Measurements from ENCODE around the gene SAG. TPM values are rescaled to one million over a fixed set of nuclear protein-coding genes. Genes with fewer than 3 reads are reported as not detected.

SAG gene
- total and polyA plus RNA-seq, 9 of the 15 experiments (the other 6 are each of a cell fraction or from before 2014, with no cell fraction given): 0.04 to 0.64 (median 0.31) TPM; not detected in 5

DNA sequence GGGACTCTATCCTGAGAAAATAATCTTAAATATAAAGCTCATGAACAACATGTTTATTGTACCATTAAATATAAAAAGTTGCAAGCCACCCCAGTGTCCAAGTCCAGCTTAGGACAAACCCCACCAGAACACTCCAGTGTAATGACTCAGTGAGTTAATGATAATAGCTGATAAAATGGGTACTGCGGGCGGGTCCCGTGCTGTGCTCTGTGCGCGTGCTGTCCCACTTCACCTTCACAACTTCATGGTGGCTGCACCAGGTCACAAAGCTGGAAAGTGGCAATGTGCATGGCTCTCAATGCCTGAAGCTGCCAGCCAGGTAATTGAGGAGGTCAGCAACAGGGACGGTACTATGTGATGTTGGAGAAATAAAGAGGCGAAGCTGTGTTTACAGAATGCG lies 65.2 kb downstream of the SAG start:
- Histone ChIP-seq H3K9me3 (replicated peaks; ENCODE audit: control insufficient read depth, insufficient read depth, low read depth, low read length) (no peaks in the 10 kb centered on the region), H3K27me3 (ENCODE audit: control insufficient read depth in 2 of 2, insufficient read depth in 2 of 2, low read length in 2 of 2) (no peaks in the 10 kb centered on the region), H4K20me1 (replicated peaks; ENCODE audit: control insufficient read depth, insufficient read depth, low read length) (no peaks in the 10 kb centered on the region; the same call in 1 of the 2 replicates), H2AFZ (ENCODE audit: low read depth, low read length) (no peak overlapping the region), H3K79me2 (ENCODE audit: control insufficient read depth, insufficient read depth, low read length) (peaks cover 5% of the 10 kb centered on the region; the same call in 1 of the 3 replicates), H3K9ac (ENCODE audit: insufficient read depth in 1 of 2, low read depth in 2 of 2, low read length in 2 of 2) (peak overlapping the region in 1 of 2 experiments; percentile 71; a peak in 3 of 4 replicates), H3K9me1 (ENCODE audit: control insufficient read depth, insufficient read depth, low read length) (no peaks in the 10 kb centered on the region), H3K4me3 (no peak overlapping the region), H3K36me3 (ENCODE audit: control insufficient read depth, insufficient read depth, low read length) (peaks cover 15% of the 10 kb centered on the region; the same call in 1 of the 3 replicates), H3K4me2 (ENCODE audit: insufficient read depth, low read length) (no peak overlapping the region), H3K4me1 (replicated peaks in 1 of 2; ENCODE audit: control insufficient read depth in 2 of 2, insufficient read depth in 2 of 2, low read length in 2 of 2) (peaks cover 0 to 8% of the 10 kb centered on the region in 2 experiments; a peak in 3 of 5 replicates), H3K27ac (ENCODE audit: extremely low read depth, low read depth, low read length) (no peak overlapping the region)
- in situ Hi-C loops (cut with MboI): no loop called here
- 32% methylated on average over 2 of the region's 8 CpGs for WGBS (ENCODE audit: insufficient coverage, low coverage, missing lambda C conversion rate)
- no TSS peak for BruUV-seq (replicated peaks)
- ChIA-PET POLR2A (interaction anchor here (0.6 kb wide), 1 partner anchor 23 kb away, joined by 3 read pairs; no protein-coding TSS in a partner anchor), CTCF (ENCODE audit: low intra/inter-chr PET ratio) (no interaction called here)
- TF ChIP-seq, protein P1, sequence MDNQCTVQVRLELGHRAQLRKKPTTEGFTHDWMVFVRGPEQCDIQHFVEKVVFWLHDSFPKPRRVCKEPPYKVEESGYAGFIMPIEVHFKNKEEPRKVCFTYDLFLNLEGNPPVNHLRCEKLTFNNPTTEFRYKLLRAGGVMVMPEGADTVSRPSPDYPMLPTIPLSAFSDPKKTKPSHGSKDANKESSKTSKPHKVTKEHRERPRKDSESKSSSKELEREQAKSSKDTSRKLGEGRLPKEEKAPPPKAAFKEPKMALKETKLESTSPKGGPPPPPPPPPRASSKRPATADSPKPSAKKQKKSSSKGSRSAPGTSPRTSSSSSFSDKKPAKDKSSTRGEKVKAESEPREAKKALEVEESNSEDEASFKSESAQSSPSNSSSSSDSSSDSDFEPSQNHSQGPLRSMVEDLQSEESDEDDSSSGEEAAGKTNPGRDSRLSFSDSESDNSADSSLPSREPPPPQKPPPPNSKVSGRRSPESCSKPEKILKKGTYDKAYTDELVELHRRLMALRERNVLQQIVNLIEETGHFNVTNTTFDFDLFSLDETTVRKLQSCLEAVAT (IDR thresholded peaks at IDR 0.05): no peak
- TF ChIP-seq BHLHE40 (IDR thresholded peaks at IDR 0.05; ENCODE audit: low read length) (peak; percentile 32; the same call in 1 of the 2 replicates), CCNT2 (IDR thresholded peaks at IDR 0.05; ENCODE audit: borderline replicate concordance, extremely low read depth, insufficient read length, low read depth, low read length) (no peak), FOSL1 (tag; conservative IDR thresholded peaks at IDR 0.05) (0 out of 2 replicates have a peak, but pooled peaks have one; percentile 16), ZBTB1 (CRISPR knock-in tag; IDR thresholded peaks at IDR 0.05; ENCODE audit: borderline replicate concordance, low read depth) (no peak)
- intact Hi-C loops (cut with micrococcal nuclease): no loop called here
- no peak for DNase-seq (ENCODE audit: extremely low read depth in 1 of 4, low spot score in 3 of 4)
- no peak for FAIRE-seq
- ATAC-seq: no peak
